Stimulated activated CD4-positive, alpha-beta T cell treated with anti-CD3 and anti-CD28 coated beads, Interleukin-15, amount 100 ng/mL, for 1 hour (primary cell): ENCODE data around the gene PAF1.
"Not testable (repeated sequence)": the region's sequence is repeated elsewhere in the genome, so short reads cannot be mapped to it uniquely, and the experiment has no call there.

Source experiments
- DNase-seq, 2 donors: peaks; one replicate each; pipeline ENCODE4 v3.0.0-alpha.2; 2020; ENCODE audit warnings: low read depth in 1 of 2, low spot score in 1 of 2

The PAF1 gene

DNA sequence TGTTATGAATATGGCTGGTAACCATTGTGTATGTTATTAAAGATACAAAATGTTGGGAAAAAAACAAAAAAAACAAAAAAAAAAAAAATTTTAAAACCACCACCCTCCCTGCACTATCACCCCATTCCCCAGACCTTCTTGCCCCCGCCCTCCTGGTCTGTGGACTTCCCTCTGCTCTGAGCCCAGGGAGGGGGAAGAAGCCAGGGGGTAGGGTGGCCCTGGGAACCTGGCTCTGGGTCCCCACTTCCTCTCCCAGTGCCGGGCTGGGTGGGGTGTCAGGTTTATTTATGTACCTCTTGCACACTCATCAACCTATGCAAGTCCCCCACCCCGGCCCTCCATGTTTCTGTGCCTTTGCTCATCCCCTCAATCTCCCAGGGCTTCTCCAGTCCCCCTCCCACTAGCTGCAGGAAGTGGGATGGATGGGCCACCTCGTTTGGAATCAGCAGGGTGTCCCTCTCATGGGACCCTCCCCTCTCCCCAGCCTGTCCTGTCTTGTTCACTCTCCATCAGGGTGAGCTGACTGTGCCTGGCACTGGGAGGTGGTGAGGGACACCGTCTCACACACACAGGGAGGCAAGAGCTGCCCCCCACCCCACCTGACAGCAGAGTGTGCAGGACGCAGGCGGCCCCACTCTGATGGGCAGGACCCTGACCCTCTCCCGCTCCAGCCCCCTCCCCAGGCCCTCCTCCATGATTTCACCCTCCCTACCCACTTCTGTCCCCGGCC lies 5.9 kb downstream of the PAF1 start:
- no peak for DNase-seq

DNA sequence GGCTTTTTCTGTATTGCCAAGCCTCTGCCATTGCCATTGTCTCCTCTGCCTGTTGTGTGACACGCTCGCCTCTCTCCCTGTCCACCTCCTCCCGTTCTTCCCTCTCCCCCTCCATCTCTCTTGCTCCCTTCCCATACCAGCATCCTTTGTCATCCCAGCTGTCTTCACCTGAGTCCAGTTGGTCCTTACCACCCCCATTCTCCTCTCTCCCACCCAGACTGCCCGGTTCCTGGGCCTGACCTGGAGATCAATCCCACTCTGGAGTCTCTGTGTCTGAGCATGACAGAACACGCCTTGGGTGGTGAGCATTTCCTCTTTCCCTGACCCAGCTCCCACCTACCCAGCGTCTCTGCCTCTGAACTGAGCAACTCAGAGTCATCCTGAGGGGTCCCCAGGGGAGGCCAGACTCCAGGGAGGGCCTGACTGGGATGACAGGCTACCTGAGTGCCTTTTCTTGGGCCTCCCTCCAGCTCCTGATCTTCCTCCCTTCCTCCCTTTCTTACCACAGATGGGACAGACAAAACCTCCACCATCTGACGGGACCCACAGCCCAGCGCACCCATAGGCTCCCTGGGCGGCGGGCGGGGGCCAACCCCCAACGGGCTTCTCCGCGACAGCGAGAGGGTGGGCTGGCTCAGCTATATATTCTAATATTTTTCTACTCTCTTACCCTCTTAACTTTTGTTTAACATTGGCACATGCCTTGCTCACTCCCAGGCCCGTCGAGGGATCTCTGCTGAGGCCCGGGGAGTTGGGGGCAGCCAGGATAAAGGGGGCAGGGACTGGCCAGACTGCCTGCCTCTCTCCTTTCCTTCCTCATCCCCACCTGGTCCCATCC lies 7.7 kb downstream of the PAF1 start:
- no peak for DNase-seq

DNA sequence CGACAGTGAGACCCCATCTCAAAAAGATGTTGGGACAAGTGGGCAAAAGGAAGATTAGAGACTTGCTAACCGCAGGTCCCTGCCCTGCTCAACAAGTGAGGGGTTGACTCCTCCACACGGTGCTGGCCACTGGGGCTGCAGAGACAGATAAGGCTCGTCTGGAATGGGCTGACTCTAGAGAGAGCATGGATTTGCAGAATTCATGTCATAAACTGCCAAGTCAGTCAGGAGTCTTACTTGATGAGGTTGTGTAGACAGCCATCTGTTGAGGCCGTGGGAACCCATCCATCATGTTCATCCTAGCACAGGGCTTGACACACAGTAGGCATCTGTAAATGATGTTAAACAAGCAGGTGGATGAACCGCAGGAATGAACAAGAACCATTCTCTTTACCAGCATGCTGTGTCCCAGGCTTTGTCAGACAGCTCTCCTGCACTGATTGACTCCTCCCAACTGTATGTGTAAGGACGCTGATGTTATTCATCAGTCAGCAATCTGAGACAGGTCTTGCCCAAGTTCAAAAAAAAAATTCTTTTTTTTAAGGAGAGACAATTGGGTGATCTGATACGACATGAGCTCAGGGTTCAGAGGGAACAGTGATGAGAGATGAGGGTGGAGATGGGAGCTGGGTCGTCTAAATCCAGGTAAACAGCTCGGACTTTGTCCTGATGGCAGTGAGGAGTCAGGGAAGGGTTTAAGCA lies 8.8 kb downstream of the PAF1 start:
- no peak for DNase-seq

DNA sequence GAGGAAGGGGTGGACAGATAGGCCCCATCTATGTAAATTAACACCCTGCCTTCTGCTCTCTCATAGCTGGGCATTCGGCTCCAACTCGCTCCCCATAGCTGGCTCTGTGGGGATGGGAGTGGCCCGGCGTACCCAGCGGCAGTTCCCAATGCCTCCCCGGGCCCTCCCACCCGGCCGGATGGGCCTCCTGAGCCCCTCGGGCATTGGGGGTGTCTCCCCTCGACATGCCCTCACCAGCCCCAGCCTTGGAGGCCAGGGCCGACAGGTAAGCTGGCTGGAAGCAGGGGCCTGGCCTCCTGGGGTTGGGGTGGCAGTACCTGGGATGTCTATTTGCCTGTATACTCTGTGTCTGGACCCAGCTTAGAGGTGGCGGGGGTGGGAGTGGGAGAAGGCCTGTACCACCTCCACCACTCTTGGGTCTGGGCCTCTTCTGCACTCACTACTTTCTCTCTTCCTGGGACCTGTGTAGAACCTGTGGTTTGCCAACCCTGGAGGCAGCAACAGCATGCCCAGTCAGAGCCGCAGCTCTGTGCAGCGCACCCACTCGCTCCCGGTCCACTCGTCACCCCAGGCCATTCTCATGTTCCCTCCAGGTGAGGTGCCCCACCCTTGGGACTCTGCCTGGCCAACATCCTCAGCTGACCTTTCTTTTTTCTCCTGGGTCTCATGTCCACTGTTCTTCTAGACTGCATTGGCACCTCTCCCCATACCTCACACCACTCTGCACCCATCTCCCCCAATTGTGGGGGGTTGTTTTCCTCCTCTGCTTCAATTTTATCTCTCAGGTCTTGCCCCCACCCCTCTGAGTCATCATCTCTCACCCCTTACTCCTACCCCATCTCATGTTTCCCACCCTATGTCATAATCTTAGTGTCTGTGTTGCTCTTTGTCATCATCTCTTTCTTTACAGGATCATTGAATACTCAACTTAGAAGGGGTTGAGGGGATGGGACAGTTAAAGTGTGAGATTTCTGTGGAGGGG lies 10.1 kb downstream of the PAF1 start:
- no peak for DNase-seq

DNA sequence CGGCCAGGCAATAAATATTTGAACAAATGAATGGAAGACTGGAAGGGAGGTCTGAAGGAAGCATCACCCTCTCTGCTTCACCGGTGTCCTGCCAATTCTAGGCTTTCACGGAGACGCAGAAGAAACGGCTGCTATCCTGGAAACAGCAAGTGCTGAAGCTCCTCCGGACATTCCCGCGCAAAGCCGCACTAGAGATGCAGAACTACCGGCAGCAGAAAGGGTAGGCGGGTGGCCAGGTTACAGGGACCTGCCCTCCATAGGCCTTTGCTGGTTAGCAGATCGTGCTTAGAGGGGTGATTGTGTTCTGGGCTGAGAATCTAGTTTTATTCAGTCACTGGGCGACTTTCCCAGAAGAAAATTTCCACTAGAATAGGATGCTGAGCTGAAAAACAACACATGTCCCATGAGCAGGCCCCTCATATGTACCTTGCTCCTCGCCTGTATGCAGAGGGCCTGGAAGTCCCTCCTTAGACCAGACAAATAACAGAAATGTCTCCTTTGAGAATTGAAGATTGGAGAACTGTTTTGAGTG lies 11.0 kb downstream of the PAF1 start:
- DNase-seq, result no peak

DNA sequence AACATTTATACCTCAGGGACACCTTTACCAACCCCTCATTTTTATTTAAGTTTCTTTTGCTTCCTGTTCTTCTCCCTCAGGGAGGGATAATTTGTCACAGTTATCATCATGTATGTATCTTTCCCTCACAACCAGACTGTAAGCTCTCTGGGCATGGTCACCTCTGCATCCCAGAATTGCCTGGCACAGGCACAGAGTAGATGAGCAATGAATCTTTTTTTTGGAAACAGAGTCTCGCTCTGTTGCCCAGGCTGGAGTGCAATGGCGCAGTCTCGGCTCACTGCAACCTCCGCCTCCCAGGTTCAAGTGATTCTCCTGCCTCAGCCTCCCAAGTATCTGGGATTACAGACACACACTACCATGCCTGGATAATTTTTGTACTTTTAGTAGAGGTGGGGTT lies 11.5 kb downstream of the PAF1 start:
- DNase-seq, result not testable (repeated sequence)

DNA sequence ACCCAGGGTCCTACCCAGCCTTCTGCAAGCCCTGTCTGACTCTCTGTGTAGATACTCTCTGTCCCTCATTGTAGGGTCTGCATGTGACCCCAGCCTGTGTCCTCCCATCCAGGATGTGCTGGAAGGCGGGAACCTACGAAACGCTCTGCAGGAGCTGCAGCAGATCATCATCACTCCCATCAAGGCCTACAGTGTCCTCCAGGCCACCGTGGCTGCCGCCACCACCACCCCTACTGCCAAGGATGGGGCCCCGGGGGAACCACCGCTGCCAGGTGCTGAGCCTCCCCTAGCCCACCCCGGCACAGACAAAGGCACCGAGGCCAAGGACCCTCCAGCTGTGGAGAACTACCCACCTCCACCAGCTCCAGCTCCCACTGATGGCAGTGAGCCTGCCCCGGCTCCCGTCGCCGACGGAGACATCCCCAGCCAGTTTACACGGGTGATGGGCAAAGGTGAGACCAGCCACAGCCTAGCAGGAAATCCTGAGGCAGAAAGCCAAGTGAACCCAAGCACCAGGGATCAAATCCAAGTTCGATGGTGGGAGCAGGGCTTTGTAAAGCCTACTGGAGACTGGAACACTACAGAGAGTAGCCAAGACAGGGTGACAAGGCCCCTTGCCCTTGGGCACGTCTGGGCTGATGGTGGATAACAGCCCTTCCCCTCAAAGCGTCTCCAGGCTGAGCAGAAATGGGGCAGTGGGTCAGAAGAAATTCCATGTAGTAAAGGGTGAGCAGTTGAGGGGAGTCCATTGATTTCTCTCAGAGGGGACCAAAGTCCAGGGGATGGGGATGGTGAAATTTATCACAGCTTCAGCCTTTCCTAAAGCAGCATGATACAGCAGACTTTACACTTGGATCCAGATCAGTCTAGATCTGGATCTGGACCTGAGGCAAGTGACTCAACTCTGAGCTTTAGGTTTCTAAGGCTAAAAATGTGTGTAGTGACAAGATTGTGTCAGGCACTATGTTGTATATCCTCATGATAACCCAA lies 13.2 kb downstream of the PAF1 start:
- DNase-seq, result no peak

DNA sequence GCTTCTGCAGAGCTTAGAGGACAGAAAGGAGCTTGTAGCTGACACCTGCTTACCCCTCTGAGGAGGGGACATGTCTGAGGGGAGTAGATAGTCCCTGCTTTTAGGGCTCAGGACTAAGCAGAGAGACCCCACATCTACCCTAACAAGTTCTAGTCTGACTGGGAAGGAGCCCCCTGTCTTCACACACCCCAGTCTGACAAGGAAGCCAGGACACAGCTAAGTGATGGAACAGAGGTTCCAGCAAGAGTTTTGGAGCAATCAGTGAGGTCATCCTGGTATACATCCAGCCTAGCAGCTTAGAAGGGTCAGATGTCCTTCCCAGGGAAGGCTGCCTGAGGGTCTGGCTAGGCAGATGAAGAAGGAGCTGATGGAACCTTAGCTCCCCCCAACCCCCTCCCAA lies 15.0 kb downstream of the PAF1 start:
- no peak for DNase-seq

DNA sequence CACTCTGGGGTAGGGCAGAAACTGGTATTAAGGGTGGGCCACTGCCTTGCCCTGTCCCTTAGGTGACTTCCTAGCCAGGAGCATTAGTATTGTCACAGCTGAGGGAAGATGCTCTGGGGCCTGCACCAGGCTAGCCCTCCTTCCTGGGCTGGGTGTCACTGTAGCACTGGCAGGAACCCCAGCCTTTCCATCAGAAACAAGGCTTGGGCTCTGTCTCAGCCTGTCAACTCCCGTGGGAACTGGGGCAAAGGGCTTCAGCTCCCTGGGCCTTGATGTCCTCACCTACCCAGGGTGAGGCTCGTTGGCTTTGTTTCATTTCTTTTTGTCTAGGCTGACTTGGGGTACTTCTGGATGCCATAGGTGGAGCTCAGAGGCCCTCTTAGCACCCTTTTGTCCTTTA lies 18.0 kb downstream of the PAF1 start:
- no peak for DNase-seq

DNA sequence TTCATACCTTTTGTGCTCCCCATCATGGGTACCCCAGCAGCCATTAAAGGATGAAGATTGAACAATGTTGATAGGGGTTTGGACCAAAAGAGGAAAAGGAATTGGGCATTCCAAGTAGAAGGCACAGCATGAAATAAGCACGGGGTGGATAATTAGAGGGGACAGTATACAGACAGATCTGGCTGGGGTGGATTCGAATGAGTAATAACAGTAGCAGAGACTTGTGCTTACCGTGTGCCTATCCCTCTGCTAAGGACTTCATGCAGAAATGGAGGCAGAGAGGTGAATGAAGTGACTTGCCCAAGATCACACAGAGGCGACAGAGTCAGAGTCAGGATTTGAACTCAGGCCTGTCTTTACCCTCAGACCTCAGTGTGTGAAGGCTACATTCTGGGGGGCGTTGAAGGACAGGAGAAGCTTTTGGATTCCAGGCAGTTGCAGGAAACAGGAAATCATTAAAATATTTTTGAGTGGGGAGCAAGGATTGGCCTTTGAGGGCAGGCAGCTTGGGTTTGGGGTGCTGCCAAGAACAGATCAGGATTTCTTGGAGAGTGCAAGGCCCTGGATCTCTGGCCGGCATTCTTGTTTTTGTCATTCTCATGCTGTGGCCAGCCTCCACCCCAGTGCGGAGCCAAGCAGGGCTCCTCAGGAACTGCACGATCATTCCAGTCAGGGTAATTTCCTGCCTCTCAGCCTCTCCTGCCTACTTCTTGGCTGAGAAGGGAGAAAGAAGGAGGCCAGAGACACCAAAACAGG lies 18.7 kb downstream of the PAF1 start:
- DNase-seq, result no peak

DNA sequence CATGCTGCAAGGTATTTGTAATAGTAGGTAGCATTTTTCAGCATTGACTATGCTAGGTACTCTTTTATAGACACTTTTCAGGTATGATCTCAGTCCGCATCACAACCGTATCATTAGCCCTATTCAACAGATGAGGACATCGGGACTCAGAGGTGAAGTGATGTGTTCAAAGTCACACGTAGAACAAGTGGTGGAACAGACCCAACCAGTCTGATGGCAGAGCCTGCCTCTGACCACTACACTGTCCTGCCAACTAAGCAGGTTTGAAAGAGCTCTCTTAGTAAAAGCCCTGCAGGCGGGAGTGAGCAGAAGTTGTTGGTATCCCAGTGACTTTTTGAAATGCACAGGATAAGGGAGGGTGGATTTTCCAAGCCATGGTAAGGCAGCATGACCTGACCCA lies 20.2 kb downstream of the PAF1 start:
- no peak for DNase-seq

DNA sequence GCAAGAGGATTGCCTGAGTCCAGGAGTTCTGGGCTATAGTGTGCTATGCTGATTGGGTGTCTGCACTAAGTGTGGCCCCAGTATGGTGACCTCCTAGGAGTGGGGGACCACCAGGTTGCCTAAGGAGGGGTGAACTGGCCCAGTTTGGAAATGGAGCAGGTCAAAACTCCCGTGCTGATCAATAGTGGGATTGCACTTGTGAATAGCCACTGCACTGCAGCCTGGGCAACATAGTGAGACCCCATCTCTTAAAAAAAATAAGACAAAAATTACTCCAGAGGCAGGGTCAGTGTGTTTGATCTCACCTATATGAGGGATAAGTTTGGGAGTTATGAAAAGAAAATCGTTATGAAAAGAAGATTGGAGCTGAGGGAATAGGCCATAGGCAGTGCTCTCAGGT lies 21.7 kb downstream of the PAF1 start:
- no peak for DNase-seq

DNA sequence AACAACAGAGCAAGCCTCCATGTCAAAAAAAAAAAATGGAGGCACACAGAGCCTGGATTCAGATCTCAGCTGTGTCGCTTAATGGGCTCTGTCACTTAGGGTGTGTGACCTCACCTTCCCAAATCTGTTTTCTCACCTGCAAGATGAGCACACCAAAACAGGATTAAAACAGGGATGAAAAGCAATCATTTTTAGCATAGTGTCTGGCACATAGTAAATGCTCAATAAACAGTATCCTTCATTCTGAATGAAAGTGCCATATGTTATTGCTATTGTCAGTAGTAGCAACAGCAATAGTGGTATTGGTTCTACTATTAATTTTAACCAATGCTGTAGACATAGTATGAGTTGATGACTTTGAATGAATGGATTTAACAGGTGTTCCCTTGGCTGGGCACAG lies 25.4 kb downstream of the PAF1 start:
- no peak for DNase-seq

DNA sequence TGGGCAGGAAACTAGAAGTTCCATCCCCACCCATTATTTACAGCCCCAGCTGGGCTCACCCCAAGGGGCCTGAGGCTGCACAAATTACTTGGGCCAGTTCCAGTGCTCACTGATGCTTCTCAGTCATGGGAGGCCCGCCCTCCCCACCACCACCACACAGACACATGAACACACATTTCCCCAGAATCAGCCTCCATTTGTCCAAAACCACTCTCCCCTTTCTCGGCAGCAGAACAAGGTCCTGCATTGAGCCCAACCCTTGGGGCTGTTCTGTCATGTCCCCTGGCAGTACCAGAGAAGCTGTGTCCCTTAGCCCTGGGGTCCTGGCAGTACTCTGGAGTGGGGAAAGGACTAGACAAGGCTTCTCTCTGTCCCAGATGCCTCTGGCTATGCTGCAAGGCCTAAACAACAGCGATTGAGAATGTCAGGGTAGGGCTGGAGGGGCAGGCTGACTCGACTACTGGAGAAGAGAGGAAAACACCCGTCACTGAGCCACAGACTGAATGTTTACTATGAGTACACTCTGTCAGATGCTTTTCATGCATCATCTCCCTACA lies 26.9 kb downstream of the PAF1 start:
- no peak for DNase-seq

DNA sequence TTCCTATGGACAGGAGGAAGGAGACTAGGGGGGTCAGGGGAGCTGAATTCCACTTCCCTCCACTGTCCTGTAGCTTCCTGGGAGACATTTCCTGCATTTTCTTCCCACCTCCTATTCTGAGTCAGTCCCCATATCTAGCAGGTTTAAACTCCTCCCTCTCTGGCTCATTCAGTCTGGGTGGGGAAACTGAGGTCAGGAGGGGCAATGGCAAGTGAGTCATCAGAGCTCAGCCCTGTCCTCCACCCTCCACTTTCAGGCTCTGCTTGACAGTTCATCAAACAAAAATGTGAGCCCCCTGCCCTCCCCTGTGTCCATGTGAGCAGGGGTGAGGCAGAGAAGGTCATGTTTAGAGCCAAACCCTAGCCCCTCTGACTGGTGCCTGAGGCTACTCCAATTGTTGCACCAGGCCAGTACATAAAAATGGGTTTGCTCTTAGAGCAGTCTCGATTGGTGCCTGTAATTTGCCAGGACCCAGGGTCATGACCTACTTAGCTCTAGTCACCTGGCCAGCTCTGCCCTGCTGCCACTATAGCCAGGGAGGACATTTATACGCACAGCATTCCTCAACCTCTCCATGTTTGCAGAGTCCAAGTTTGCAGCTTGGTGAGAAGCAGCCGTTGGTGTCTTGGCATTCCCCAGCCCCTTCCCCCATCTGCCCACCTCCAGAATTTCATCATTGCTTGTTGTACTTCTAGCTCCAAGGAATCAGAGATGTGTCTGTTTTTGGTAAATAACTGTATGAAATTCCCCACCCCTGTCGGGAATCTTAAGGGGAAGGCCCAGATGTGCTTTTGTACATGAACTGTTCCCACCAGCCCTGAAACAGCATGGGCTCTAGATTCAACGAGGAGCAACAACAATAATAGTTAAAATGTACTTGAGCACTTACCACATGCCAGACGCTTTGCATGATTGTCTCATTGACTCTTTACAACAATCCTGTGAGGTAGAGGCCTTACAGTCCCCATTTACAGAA lies 27.9 kb downstream of the PAF1 start:
- DNase-seq, result no peak

DNA sequence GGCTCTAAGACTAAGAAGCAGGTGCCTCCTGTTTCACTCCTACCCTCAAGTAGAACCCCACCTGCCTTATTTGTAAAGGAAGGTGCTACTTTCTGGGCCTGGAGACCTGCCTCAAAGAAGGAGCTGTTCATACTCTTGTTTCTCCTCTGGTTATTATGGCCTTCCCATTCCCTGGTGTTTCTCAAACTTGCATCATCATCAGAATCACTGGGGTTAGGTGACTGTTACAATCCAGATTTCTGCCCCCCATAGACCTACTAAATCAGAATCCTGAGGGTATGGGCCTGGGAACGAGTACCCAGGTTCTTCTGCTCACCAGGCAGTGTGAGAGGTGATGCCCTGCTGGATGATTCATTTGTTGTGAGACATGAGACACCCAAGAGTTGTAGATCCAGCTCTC lies 30.3 kb downstream of the PAF1 start:
- DNase-seq, result no peak

DNA sequence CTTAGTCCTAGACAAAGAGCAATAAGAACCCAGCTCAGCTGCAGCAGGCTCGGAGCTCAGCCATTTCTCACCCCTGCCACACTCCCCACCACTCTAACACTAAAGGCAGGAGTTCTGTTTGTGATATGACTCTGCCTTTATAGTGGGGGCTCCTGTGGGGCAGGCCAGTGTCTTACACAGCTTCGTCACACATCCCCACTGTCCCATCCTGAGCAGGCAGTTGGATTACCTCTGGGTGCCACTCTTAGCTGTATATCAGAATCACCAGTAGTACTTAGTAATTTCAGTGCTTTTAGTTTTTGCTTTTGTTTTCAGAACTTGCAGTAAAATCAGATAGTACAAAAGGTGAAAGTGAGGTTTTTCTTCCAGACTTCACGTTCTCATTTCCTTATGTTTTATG lies 31.9 kb downstream of the PAF1 start:
- DNase-seq, result no peak
